Liver (tissue), 9 donors: ENCODE measurements around the gene CCR8. TPM values are rescaled to one million over a fixed set of nuclear protein-coding genes. Genes with fewer than 3 reads are reported as not detected.

Source experiments
- DNase-seq: peaks from one replicate; pipeline ENCODE4 v3.0.0-alpha.2; 2017; ENCODE audit warnings: low spot score
- H3K27ac ChIP-seq, 2 donors: one replicate each; pipeline ENCODE4 v1.7.0; 2013; ENCODE audit warnings: inconsistent platforms in 2 of 2, low read length in 2 of 2, control low read depth in 1 of 2, low read depth in 1 of 2, mild to moderate bottlenecking in 1 of 2
- H3K27me3 ChIP-seq, 4 donors: one replicate each; pipeline versions ENCODE4 v1.6.1 to v1.7.0; 2013; ENCODE audit warnings: low read length in 3 of 4, inconsistent platforms in 1 of 4, mild to moderate bottlenecking in 1 of 4, moderate library complexity in 1 of 4; ENCODE audit not compliant: control insufficient read depth in 4 of 4, insufficient read depth in 4 of 4
- H3K36me3 ChIP-seq, 4 donors: one replicate each; pipeline versions ENCODE4 v1.6.1 to v1.7.0; 2013; ENCODE audit warnings: low read length in 3 of 4, mild to moderate bottlenecking in 3 of 4, low read depth in 1 of 4, moderate library complexity in 1 of 4; ENCODE audit not compliant: control insufficient read depth in 4 of 4, insufficient read depth in 3 of 4
- H3K4me1 ChIP-seq, 4 donors: one replicate each; pipeline versions ENCODE4 v1.6.1 to v1.7.0; 2013; ENCODE audit warnings: low read length in 3 of 4, mild to moderate bottlenecking in 3 of 4, moderate library complexity in 1 of 4; ENCODE audit not compliant: control insufficient read depth in 4 of 4, insufficient read depth in 4 of 4
- H3K4me3 ChIP-seq, 3 donors: one replicate each; pipeline versions ENCODE4 v1.6.1 to v1.7.0; 2013; ENCODE audit warnings: low read length in 3 of 3, control low read depth in 1 of 3, low read depth in 1 of 3, mild to moderate bottlenecking in 1 of 3
- H3K9ac ChIP-seq, 2 donors: one replicate each; pipeline ENCODE4 v1.7.0; 2013; ENCODE audit warnings: low read length in 2 of 2, mild to moderate bottlenecking in 2 of 2, moderate library complexity in 2 of 2, control low read depth in 1 of 2, low read depth in 1 of 2
- H3K9me3 ChIP-seq, 4 donors: one replicate each; pipeline versions ENCODE4 v1.6.1 to v1.7.0; 2013; ENCODE audit warnings: low read length in 3 of 4; ENCODE audit not compliant: control insufficient read depth in 4 of 4
- ATF3 ChIP-seq: IDR thresholded peaks from 2 replicates; pipeline ENCODE4 v1.6.1; 2016; ENCODE audit warnings: antibody characterized with exemption
- CTCF ChIP-seq: fragments of 150-350 bp; IDR thresholded peaks from 2 replicates; pipeline ENCODE4 v1.5.1; 2017; ENCODE audit warnings: improper control_type of control experiment, low read depth, low read length; ENCODE audit not compliant: missing input control
- FOXA1 ChIP-seq: IDR thresholded peaks from 2 replicates; pipeline ENCODE4 v1.6.1; 2016; ENCODE audit warnings: antibody characterized with exemption
- FOXA2 ChIP-seq: IDR thresholded peaks from 2 replicates; pipeline ENCODE4 v1.6.1; 2016; ENCODE audit warnings: antibody characterized with exemption
- GABPA ChIP-seq, 2 donors: IDR thresholded peaks in 1 of 2; conservative IDR thresholded peaks in 1 of 2; 2 replicates each; pipeline ENCODE4 v1.6.1; 2016; ENCODE audit warnings: antibody characterized with exemption in 2 of 2, mild to moderate bottlenecking in 1 of 2, moderate library complexity in 1 of 2
- HNF4A ChIP-seq, 2 donors: conservative IDR thresholded peaks; 2 replicates each; pipeline ENCODE4 v1.6.1; 2016; ENCODE audit warnings: antibody characterized with exemption in 2 of 2, mild to moderate bottlenecking in 2 of 2
- HNF4G ChIP-seq: IDR thresholded peaks from 2 replicates; pipeline ENCODE4 v1.6.1; 2016; ENCODE audit warnings: antibody characterized with exemption
- JUND ChIP-seq, 2 donors: IDR thresholded peaks; 2 replicates each; pipeline ENCODE4 v1.6.1; 2016; ENCODE audit warnings: antibody characterized with exemption in 2 of 2
- MAX ChIP-seq: IDR thresholded peaks from 2 replicates; pipeline ENCODE4 v1.6.1; 2016; ENCODE audit warnings: antibody characterized with exemption
- NR2F2 ChIP-seq: IDR thresholded peaks from 2 replicates; pipeline ENCODE4 v1.6.1; 2016; ENCODE audit warnings: antibody characterized with exemption
- RAD21 ChIP-seq, 2 donors: IDR thresholded peaks; 2 replicates each; pipeline ENCODE4 v1.6.1; 2016; ENCODE audit warnings: antibody characterized with exemption in 2 of 2, mild to moderate bottlenecking in 2 of 2
- RXRA ChIP-seq, 2 donors: IDR thresholded peaks; 2 replicates each; pipeline ENCODE4 v1.6.1; 2017 to 2018; ENCODE audit warnings: antibody characterized with exemption in 2 of 2, mild to moderate bottlenecking in 1 of 2
- SP1 ChIP-seq: IDR thresholded peaks from 2 replicates; pipeline ENCODE4 v1.6.1; 2018; ENCODE audit warnings: antibody characterized with exemption, mild to moderate bottlenecking
- TAF1 ChIP-seq: conservative IDR thresholded peaks from 2 replicates; pipeline ENCODE4 v1.6.1; 2016; ENCODE audit warnings: antibody characterized with exemption, mild to moderate bottlenecking
- YY1 ChIP-seq: IDR thresholded peaks from 2 replicates; pipeline ENCODE4 v1.6.1; 2016; ENCODE audit warnings: antibody characterized with exemption, mild to moderate bottlenecking
- ZBTB33 ChIP-seq: IDR thresholded peaks from 2 replicates; pipeline ENCODE4 v1.6.1; 2016; ENCODE audit warnings: antibody characterized with exemption
- WGBS: extraction: QIAGEN DNeasy Blood & Tissue Kit; methylation state at CpG from one replicate; pipeline ENCODE4 v1.1.7; 2013; 5-methylcytosine and 5-hydroxymethylcytosine counted together
- polyA plus RNA-seq, 2 donors: library from polyadenylated mRNA; stranded (reverse) in 1 of 2; unstranded in 1 of 2; fragments of 200-250 nt in 1 of 2; fragments of >200 nt in 1 of 2; fragmentation: Nextera tagmentation in 1 of 2; extraction: Ambion mirVana in 1 of 2; gene quantifications; one replicate each; pipeline versions ENCODE4 v1.2.1 to v1.2.3, GENCODE V29; 2013 to 2015
- total RNA-seq, 2 donors: library from RNA; depleted of rRNA; stranded (reverse); fragments of >200 nt; gene quantifications; one replicate each; pipeline ENCODE4 v1.2.3, GENCODE V29; 2014
- donor health status: healthy.
- donor health status: healthy.
- donor health status: healthy.
- donor health status: healthy.
- donor health status: healthy.

Gene CCR8
- total RNA-seq (not detected), polyA plus RNA-seq (not detected)

- H3K36me3 ChIP-seq = no peaks in the 10 kb centered on the region
- H3K9ac ChIP-seq = no peak within 1 kb of the TSS
- no peaks in the 10 kb centered on the region for H3K27me3 ChIP-seq
- DNase-seq = no peak
- H3K9me3 ChIP-seq = no peaks in the 10 kb centered on the region
- H3K4me3 ChIP-seq = no peak within 1 kb of the TSS
- 81% methylated on average over 1 of the region's 1 CpG for whole genome bisulfite sequencing
- H3K4me1 ChIP-seq = no peaks in the 10 kb centered on the region
- no peak within 1 kb of the TSS for H3K27ac ChIP-seq
- TF ChIP-seq JUND (IDR thresholded peaks at IDR 0.05) (no peak), MAX (no peak), GABPA (IDR thresholded peaks at IDR 0.05 in 1 of 2, conservative IDR thresholded peaks at IDR 0.05 in 1 of 2) (no peak), HNF4A (conservative IDR thresholded peaks at IDR 0.05) (no peak), FOXA2 (no peak), YY1 (no peak), SP1 (no peak), HNF4G (no peak), ATF3 (no peak), FOXA1 (no peak), RAD21 (IDR thresholded peaks at IDR 0.05) (no peak), NR2F2 (no peak)
Measured at GRCh38 chr3:39329493-39329892, at the start of gene CCR8. TSS of gene CCR8 (plus strand) at chr3:39329709. CDS start at chr3:39332332, 2,623 bp downstream.

GRCh38 chr3:39279745-39280517 is 49.6 kb upstream of the CCR8 start, which contains the start of gene CX3CR1:
TSS of gene CX3CR1 (minus strand) at chr3:39280036. CDS start at chr3:39266509, 13,527 bp downstream.
- no peaks in the 10 kb centered on the region for H3K4me1 ChIP-seq
- no peaks in the 10 kb centered on the region for H3K9me3 ChIP-seq
- TF ChIP-seq ZBTB33 (no peak), HNF4A (conservative IDR thresholded peaks at IDR 0.05) (no peak), HNF4G (no peak), RXRA (IDR thresholded peaks at IDR 0.05) (no peak), FOXA2 (no peak), RAD21 (IDR thresholded peaks at IDR 0.05) (no peak)
- no peaks in the 10 kb centered on the region for H3K27me3 ChIP-seq
- DNase-seq = no peak
- no peak within 1 kb of the TSS for H3K9ac ChIP-seq
- no peak within 1 kb of the TSS for H3K4me3 ChIP-seq
- WGBS = 61% methylated on average over 5 of the region's 5 CpGs
- no peaks in the 10 kb centered on the region for H3K36me3 ChIP-seq
- H3K27ac ChIP-seq = no peak within 1 kb of the TSS

GRCh38 chr3:39280571-39280970 is 48.9 kb upstream of the CCR8 start:
- TF ChIP-seq ATF3 (no peak), YY1 (no peak), MAX (no peak), RXRA (IDR thresholded peaks at IDR 0.05) (no peak), SP1 (no peak), HNF4A (conservative IDR thresholded peaks at IDR 0.05) (no peak), TAF1 (no peak), CTCF (no peak), FOXA1 (no peak)
- Histone ChIP-seq H3K4me3 (no peak overlapping the region), H3K9me3 (no peaks in the 10 kb centered on the region), H3K27ac (no peak overlapping the region), H3K27me3 (no peaks in the 10 kb centered on the region), H3K4me1 (no peaks in the 10 kb centered on the region), H3K36me3 (no peaks in the 10 kb centered on the region), H3K9ac (no peak overlapping the region)
- DNase-seq = no peak
- WGBS = 97% methylated on average over 5 of the region's 5 CpGs
